Stimulated activated naive CD4-positive, alpha-beta T cell treated with Interleukin-2 at 50 U/mL for 16 hours (primary cell): Measurements from ENCODE around the gene KIF25.
"Not testable (repeated sequence)": the region's sequence is repeated elsewhere in the genome, so short reads cannot be mapped to it uniquely, and the experiment has no call there.

Experiments
- DNase-seq: peaks from one replicate; lab custom pipeline; 2025; lab: John Stamatoyannopoulos, UW

The KIF25 gene

GRCh38 chr6:168070804-168071203 is 73.3 kb downstream of the KIF25 start:
- no peak for DNase-seq

GRCh38 chr6:168071620-168072019 is 74.1 kb downstream of the KIF25 start:
- no peak for DNase-seq

DNA sequence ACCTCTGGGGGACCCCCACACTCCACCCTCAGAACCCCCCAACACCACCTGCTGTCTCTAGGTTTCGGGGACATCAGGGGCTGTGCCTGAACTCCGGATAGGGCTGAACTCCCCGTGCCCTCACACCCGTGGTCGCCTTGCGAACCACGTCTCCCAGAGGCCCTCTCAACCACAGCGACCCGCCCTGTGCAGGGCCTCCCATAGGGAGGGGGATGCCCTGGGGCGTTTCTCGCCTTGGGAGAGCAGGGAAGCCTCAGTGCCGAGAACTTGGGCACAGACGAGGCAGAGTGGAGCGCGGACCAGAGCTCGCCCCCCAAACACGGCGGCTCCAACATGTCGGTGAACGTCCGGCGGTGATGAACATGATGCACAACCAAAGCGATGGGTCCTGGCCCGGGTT is 74.8 kb downstream of the KIF25 start:
- no peak for DNase-seq

GRCh38 chr6:168072730-168073129 is 75.3 kb downstream of the KIF25 start:
- DNase-seq = no peak

DNA sequence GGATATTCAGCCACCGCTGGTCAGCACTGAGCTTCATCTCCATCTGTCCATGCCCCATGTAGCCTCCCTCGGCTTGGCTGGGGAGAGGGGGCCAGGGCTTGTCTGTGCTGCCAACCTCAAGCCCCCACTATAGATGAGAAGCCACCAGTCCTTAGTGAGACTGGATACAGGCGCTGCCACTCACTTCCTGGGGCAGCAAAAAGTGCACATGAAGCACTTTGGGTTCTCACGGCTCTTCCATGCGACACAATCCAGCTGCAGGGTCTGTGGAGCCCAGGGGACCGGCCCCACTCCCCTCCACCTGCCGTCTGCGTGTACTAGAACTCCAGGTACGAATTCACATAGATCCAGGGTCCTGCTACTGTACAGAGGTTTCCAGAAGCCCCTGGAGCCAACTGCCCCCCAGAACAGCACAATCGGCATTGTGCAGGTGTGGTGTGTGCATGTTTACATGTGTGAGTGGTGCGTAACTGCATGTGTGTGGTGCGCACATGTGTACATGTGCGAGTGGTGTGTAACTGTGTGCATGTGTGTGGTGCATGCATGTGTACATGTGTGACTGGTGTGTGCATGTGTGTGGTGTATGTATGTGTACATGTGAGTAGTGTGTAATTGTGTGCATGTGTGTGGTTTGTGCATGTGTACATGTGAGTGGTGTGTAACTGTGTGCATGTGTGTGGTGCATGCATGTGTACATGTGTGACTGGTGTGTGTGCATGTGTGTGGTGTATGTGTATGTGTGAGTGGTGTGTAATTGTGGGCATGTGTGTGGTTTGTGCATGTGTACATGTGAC is 76.7 kb downstream of the KIF25 start:
- DNase-seq = no peak

- DNase-seq = no peak
These were observed 77.7 kb downstream of the KIF25 start for GRCh38 chr6:168075216-168075615.

GRCh38 chr6:168075787-168076202 is 78.3 kb downstream of the KIF25 start:
- no peak for DNase-seq

- not testable (repeated sequence) for DNase-seq
These were observed 79.9 kb downstream of the KIF25 start for GRCh38 chr6:168077401-168077800.

DNA sequence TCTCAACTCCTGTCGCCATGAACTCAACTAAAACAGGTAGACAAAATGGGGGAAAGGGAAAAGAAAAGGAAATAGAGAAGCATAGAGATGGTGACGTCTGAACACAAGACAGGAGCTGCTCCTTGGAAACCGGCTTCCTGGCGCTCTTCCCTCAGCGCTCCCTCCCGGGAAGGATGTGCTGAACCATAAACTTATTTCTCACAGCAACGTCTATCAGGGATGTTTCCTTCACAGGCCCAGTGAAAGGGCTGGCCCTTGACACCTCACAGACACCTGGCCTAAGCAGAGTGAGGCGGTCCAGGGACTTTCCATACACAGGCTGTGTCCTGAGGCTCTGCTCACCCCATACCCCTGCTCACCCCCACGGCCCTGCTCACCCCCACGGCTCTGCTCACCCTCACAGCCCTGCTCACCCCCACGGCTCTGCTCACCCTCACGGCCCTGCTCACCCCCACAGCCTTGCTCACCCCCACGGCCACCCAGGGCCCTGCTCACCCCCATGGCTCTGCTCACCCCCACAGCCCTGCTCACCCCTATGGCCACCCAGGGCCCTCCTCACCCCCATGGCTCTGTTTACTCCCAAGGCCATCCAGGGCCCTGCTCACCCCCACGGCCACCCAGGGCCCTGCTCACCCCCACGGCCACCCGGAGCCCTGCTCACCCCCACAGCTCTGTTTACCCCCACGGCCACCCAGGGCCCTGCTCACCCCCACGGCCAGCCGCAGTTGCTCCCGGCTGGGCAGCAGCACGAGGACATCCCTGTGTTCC is 80.9 kb downstream of the KIF25 start:
- no peak for DNase-seq

- no peak for DNase-seq
These were observed 81.5 kb downstream of the KIF25 start, which contains the start of gene FRMD1 for GRCh38 chr6:168078943-168079405. TSS of gene FRMD1 (minus strand) at chr6:168079212. CDS start at chr6:168079094, 118 bp downstream.

- no peak for DNase-seq
These were observed 83.1 kb downstream of the KIF25 start for GRCh38 chr6:168080393-168081077.

- no peak for DNase-seq
These were observed 84.5 kb downstream of the KIF25 start for GRCh38 chr6:168081858-168082546.

- DNase-seq = no peak
These were observed 85.5 kb downstream of the KIF25 start for GRCh38 chr6:168082860-168083513.

GRCh38 chr6:168083514-168083885 is 86.0 kb downstream of the KIF25 start:
- DNase-seq = no peak

GRCh38 chr6:168084465-168085160 is 87.1 kb downstream of the KIF25 start:
- DNase-seq = no peak

DNA sequence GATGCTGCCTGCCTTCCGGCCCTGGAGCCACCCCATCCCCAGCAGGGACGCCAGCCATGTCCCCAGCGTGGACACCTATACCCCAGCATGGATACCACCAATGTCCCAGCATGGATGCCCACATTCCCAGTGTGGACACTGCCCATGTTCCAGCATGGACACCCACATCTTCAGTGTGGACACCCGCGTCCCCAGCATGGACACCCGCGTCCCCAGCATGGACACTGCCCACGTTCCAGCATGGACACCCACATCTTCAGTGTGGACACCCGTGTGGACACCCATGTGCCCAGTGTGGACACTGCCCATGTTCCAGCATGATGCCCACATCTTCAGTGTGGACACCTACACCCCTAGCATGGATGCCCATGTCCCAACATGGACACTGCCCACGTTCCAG is 88.6 kb downstream of the KIF25 start:
- DNase-seq = no peak

GRCh38 chr6:168086616-168087015 is 89.1 kb downstream of the KIF25 start:
- no peak for DNase-seq

- no peak for DNase-seq
These were observed 90.1 kb downstream of the KIF25 start for GRCh38 chr6:168087436-168088160.

- DNase-seq = no peak
These were observed 90.9 kb downstream of the KIF25 start for GRCh38 chr6:168088161-168089053.
